ENCODE data around the gene ERMN. TPM values are rescaled to one million over a fixed set of nuclear protein-coding genes. Genes with fewer than 3 reads are reported as not detected.
A peak's percentile ranks its signal among the peaks of the same experiment; 100 is the strongest.

Gene ERMN
- polyA plus RNA-seq, 4 donors = 0.27 to 0.53 TPM; not detected in 2

- Histone ChIP-seq H3K4me1 (ENCODE audit: control insufficient read depth in 3 of 3, insufficient read depth in 2 of 3, low read depth in 1 of 3, low read length in 2 of 3) (peaks cover 0 to 21% (median 0%) of the 10 kb centered on the region in 3 donors), H3K4me3 (ENCODE audit: low read depth in 1 of 3, low read length in 3 of 3) (no peak overlapping the region), H3K27me3 (ENCODE audit: control insufficient read depth in 3 of 3, insufficient read depth in 3 of 3, low read length in 3 of 3) (no peaks in the 10 kb centered on the region), H3K27ac (ENCODE audit: low read depth in 1 of 3, low read length in 2 of 3) (no peak overlapping the region), H3K36me3 (ENCODE audit: control insufficient read depth in 3 of 3, insufficient read depth in 2 of 3, low read depth in 1 of 3, low read length in 3 of 3) (no peaks in the 10 kb centered on the region), H3K9me3 (ENCODE audit: control insufficient read depth in 2 of 2, insufficient read depth in 1 of 2, low read depth in 1 of 2, low read length in 1 of 2) (no peaks in the 10 kb centered on the region)
- WGBS, 3 donors = 28 to 69% (median 56%) methylated on average over 2 of the region's 2 CpGs
- FAIRE-seq (no peak), DNase-seq (peak; percentile 23 to 29)
Measured at GRCh38 chr2:157324331-157324843, 1.2 kb downstream of the ERMN start.

- peaks cover 0 to 14% (median 0%) of the 10 kb centered on the region in 3 donors for H3K4me1 ChIP-seq (ENCODE audit: control insufficient read depth in 3 of 3, insufficient read depth in 2 of 3, low read depth in 1 of 3, low read length in 2 of 3)
- H3K27ac ChIP-seq (ENCODE audit: low read depth in 1 of 3, low read length in 2 of 3) = no peak overlapping the region
- H3K4me3 ChIP-seq (ENCODE audit: low read depth in 1 of 3, low read length in 3 of 3) = no peak overlapping the region
- FAIRE-seq (no peak), DNase-seq (no peak)
- no peaks in the 10 kb centered on the region for H3K36me3 ChIP-seq (ENCODE audit: control insufficient read depth in 3 of 3, insufficient read depth in 2 of 3, low read depth in 1 of 3, low read length in 3 of 3)
- WGBS, 3 donors = 83 to 94% (median 87%) methylated on average over 4 of the region's 4 CpGs
- H3K27me3 ChIP-seq (ENCODE audit: control insufficient read depth in 3 of 3, insufficient read depth in 3 of 3, low read length in 3 of 3) = no peaks in the 10 kb centered on the region
- no peaks in the 10 kb centered on the region for H3K9me3 ChIP-seq (ENCODE audit: control insufficient read depth in 2 of 2, insufficient read depth in 1 of 2, low read depth in 1 of 2, low read length in 1 of 2)
Measured at GRCh38 chr2:157322432-157322831, 3.2 kb downstream of the ERMN start.

GRCh38 chr2:157321466-157321865 lies 4.2 kb downstream of the ERMN start:
- 59 to 75% (median 60%) methylated on average over 2 of the region's 2 CpGs for WGBS, 3 donors
- Histone ChIP-seq H3K27me3 (ENCODE audit: control insufficient read depth in 3 of 3, insufficient read depth in 3 of 3, low read length in 3 of 3) (no peaks in the 10 kb centered on the region), H3K4me1 (ENCODE audit: control insufficient read depth in 3 of 3, insufficient read depth in 2 of 3, low read depth in 1 of 3, low read length in 2 of 3) (peaks cover 0 to 6% (median 0%) of the 10 kb centered on the region in 3 donors), H3K9me3 (ENCODE audit: control insufficient read depth in 2 of 2, insufficient read depth in 1 of 2, low read depth in 1 of 2, low read length in 1 of 2) (no peaks in the 10 kb centered on the region), H3K27ac (ENCODE audit: low read depth in 1 of 3, low read length in 2 of 3) (no peak overlapping the region), H3K36me3 (ENCODE audit: control insufficient read depth in 3 of 3, insufficient read depth in 2 of 3, low read depth in 1 of 3, low read length in 3 of 3) (no peaks in the 10 kb centered on the region), H3K4me3 (ENCODE audit: low read depth in 1 of 3, low read length in 3 of 3) (no peak overlapping the region)
- DNase-seq = no peak
- no peak for FAIRE-seq

GRCh38 chr2:157320409-157320808 lies 5.2 kb downstream of the ERMN start:
- H3K4me3 ChIP-seq (ENCODE audit: low read depth in 1 of 3, low read length in 3 of 3) = no peak overlapping the region
- H3K9me3 ChIP-seq (ENCODE audit: control insufficient read depth in 2 of 2, insufficient read depth in 1 of 2, low read depth in 1 of 2, low read length in 1 of 2) = no peaks in the 10 kb centered on the region
- FAIRE-seq (no peak), DNase-seq (no peak)
- peaks cover 0 to 5% (median 0%) of the 10 kb centered on the region in 3 donors for H3K4me1 ChIP-seq (ENCODE audit: control insufficient read depth in 3 of 3, insufficient read depth in 2 of 3, low read depth in 1 of 3, low read length in 2 of 3)
- H3K27ac ChIP-seq (ENCODE audit: low read depth in 1 of 3, low read length in 2 of 3) = no peak overlapping the region
- H3K36me3 ChIP-seq (ENCODE audit: control insufficient read depth in 3 of 3, insufficient read depth in 2 of 3, low read depth in 1 of 3, low read length in 3 of 3) = no peaks in the 10 kb centered on the region
- no peaks in the 10 kb centered on the region for H3K27me3 ChIP-seq (ENCODE audit: control insufficient read depth in 3 of 3, insufficient read depth in 3 of 3, low read length in 3 of 3)

GRCh38 chr2:157319795-157320194 lies 5.8 kb downstream of the ERMN start:
- FAIRE-seq = no peak
- Histone ChIP-seq H3K9me3 (ENCODE audit: control insufficient read depth in 2 of 2, insufficient read depth in 1 of 2, low read depth in 1 of 2, low read length in 1 of 2) (no peaks in the 10 kb centered on the region), H3K27ac (ENCODE audit: low read depth in 1 of 3, low read length in 2 of 3) (no peak overlapping the region), H3K27me3 (ENCODE audit: control insufficient read depth in 3 of 3, insufficient read depth in 3 of 3, low read length in 3 of 3) (no peaks in the 10 kb centered on the region), H3K4me3 (ENCODE audit: low read depth in 1 of 3, low read length in 3 of 3) (no peak overlapping the region), H3K4me1 (ENCODE audit: control insufficient read depth in 3 of 3, insufficient read depth in 2 of 3, low read depth in 1 of 3, low read length in 2 of 3) (peaks cover 0 to 5% (median 0%) of the 10 kb centered on the region in 3 donors), H3K36me3 (ENCODE audit: control insufficient read depth in 3 of 3, insufficient read depth in 2 of 3, low read depth in 1 of 3, low read length in 3 of 3) (no peaks in the 10 kb centered on the region)
- DNase-seq = no peak
- 87 to 97% (median 94%) methylated on average over 2 of the region's 2 CpGs for WGBS, 3 donors

- FAIRE-seq (no peak), DNase-seq (no peak)
- Histone ChIP-seq H3K27me3 (ENCODE audit: control insufficient read depth in 3 of 3, insufficient read depth in 3 of 3, low read length in 3 of 3) (no peaks in the 10 kb centered on the region), H3K4me3 (ENCODE audit: low read depth in 1 of 3, low read length in 3 of 3) (no peak overlapping the region), H3K27ac (ENCODE audit: low read depth in 1 of 3, low read length in 2 of 3) (no peak overlapping the region), H3K4me1 (ENCODE audit: control insufficient read depth in 3 of 3, insufficient read depth in 2 of 3, low read depth in 1 of 3, low read length in 2 of 3) (no peaks in the 10 kb centered on the region), H3K36me3 (ENCODE audit: control insufficient read depth in 3 of 3, insufficient read depth in 2 of 3, low read depth in 1 of 3, low read length in 3 of 3) (no peaks in the 10 kb centered on the region), H3K9me3 (ENCODE audit: control insufficient read depth in 2 of 2, insufficient read depth in 1 of 2, low read depth in 1 of 2, low read length in 1 of 2) (no peaks in the 10 kb centered on the region)
- 96 to 100% (median 98%) methylated on average over 2 of the region's 2 CpGs for WGBS, 3 donors
Measured at GRCh38 chr2:157318884-157319283, 6.7 kb downstream of the ERMN start.

GRCh38 chr2:157315901-157316300 lies 9.7 kb downstream of the ERMN start:
- no peak overlapping the region for H3K27ac ChIP-seq (ENCODE audit: low read depth in 1 of 3, low read length in 2 of 3)
- H3K27me3 ChIP-seq (ENCODE audit: control insufficient read depth in 3 of 3, insufficient read depth in 3 of 3, low read length in 3 of 3) = no peaks in the 10 kb centered on the region
- DNase-seq (no peak), FAIRE-seq (no peak)
- H3K4me3 ChIP-seq (ENCODE audit: low read depth in 1 of 3, low read length in 3 of 3) = no peak overlapping the region
- WGBS, 3 donors = 80 to 91% (median 87%) methylated on average over 4 of the region's 4 CpGs
- H3K4me1 ChIP-seq (ENCODE audit: control insufficient read depth in 3 of 3, insufficient read depth in 2 of 3, low read depth in 1 of 3, low read length in 2 of 3) = no peaks in the 10 kb centered on the region
- no peaks in the 10 kb centered on the region for H3K36me3 ChIP-seq (ENCODE audit: control insufficient read depth in 3 of 3, insufficient read depth in 2 of 3, low read depth in 1 of 3, low read length in 3 of 3)
- no peaks in the 10 kb centered on the region for H3K9me3 ChIP-seq (ENCODE audit: control insufficient read depth in 2 of 2, insufficient read depth in 1 of 2, low read depth in 1 of 2, low read length in 1 of 2)

GRCh38 chr2:157312866-157313486 lies 12.6 kb downstream of the ERMN start:
- 84 to 96% (median 90%) methylated on average over 1 of the region's 1 CpG for WGBS, 3 donors
- Histone ChIP-seq H3K27ac (ENCODE audit: low read depth in 1 of 3, low read length in 2 of 3) (no peak overlapping the region), H3K36me3 (ENCODE audit: control insufficient read depth in 3 of 3, insufficient read depth in 2 of 3, low read depth in 1 of 3, low read length in 3 of 3) (no peaks in the 10 kb centered on the region), H3K27me3 (ENCODE audit: control insufficient read depth in 3 of 3, insufficient read depth in 3 of 3, low read length in 3 of 3) (peaks cover 0 to 2% (median 0%) of the 10 kb centered on the region in 3 donors), H3K9me3 (ENCODE audit: control insufficient read depth in 2 of 2, insufficient read depth in 1 of 2, low read depth in 1 of 2, low read length in 1 of 2) (no peaks in the 10 kb centered on the region), H3K4me3 (ENCODE audit: low read depth in 1 of 3, low read length in 3 of 3) (no peak overlapping the region), H3K4me1 (ENCODE audit: control insufficient read depth in 3 of 3, insufficient read depth in 2 of 3, low read depth in 1 of 3, low read length in 2 of 3) (no peaks in the 10 kb centered on the region)
- FAIRE-seq (no peak), DNase-seq (no peak)

- peaks cover 0 to 2% (median 0%) of the 10 kb centered on the region in 3 donors for H3K27me3 ChIP-seq (ENCODE audit: control insufficient read depth in 3 of 3, insufficient read depth in 3 of 3, low read length in 3 of 3)
- no peaks in the 10 kb centered on the region for H3K4me1 ChIP-seq (ENCODE audit: control insufficient read depth in 3 of 3, insufficient read depth in 2 of 3, low read depth in 1 of 3, low read length in 2 of 3)
- H3K9me3 ChIP-seq (ENCODE audit: control insufficient read depth in 2 of 2, insufficient read depth in 1 of 2, low read depth in 1 of 2, low read length in 1 of 2) = no peaks in the 10 kb centered on the region
- no peak for DNase-seq
- no peak overlapping the region for H3K4me3 ChIP-seq (ENCODE audit: low read depth in 1 of 3, low read length in 3 of 3)
- FAIRE-seq = no peak
- no peak overlapping the region for H3K27ac ChIP-seq (ENCODE audit: low read depth in 1 of 3, low read length in 2 of 3)
- WGBS, 3 donors = 81 to 88% (median 86%) methylated on average over 1 of the region's 1 CpG
- no peaks in the 10 kb centered on the region for H3K36me3 ChIP-seq (ENCODE audit: control insufficient read depth in 3 of 3, insufficient read depth in 2 of 3, low read depth in 1 of 3, low read length in 3 of 3)
Measured at GRCh38 chr2:157311706-157312105, 13.9 kb downstream of the ERMN start.

Data from small intestine (tissue), 7 donors.